ENCODE results near the gene ABHD17C.

The ABHD17C gene

GRCh38 chr15:80673561-80674244, 21.4 kb upstream of the ABHD17C start:
- Mint-ChIP-seq H3K4me3 (no peak overlapping the region), H3K9me3 (no peaks in the 10 kb centered on the region), H3K27ac (no peak overlapping the region), H3K4me1 (ENCODE audit: low read depth in 2 of 2) (no peaks in the 10 kb centered on the region), H3K36me3 (ENCODE audit: insufficient read depth) (no peaks in the 10 kb centered on the region), H3K27me3 (peaks cover 50 to 70% of the 10 kb centered on the region in 2 donors)
- DNase-seq, result no peak
- no peak for ATAC-seq (replicated peaks)

- Mint-ChIP-seq H3K27me3 (peaks cover 45 to 67% of the 10 kb centered on the region in 2 donors), H3K27ac (no peak overlapping the region), H3K4me3 (no peak overlapping the region), H3K36me3 (ENCODE audit: insufficient read depth) (no peaks in the 10 kb centered on the region), H3K4me1 (ENCODE audit: low read depth in 2 of 2) (no peaks in the 10 kb centered on the region), H3K9me3 (no peaks in the 10 kb centered on the region)
- ATAC-seq (replicated peaks), result no peak
- DNase-seq, result no peak
Observed at GRCh38 chr15:80674245-80674614, 20.9 kb upstream of the ABHD17C start.

- Mint-ChIP-seq H3K4me3 (no peak overlapping the region), H3K27ac (no peak overlapping the region), H3K4me1 (ENCODE audit: low read depth in 2 of 2) (peaks cover 4 to 5% of the 10 kb centered on the region in 2 donors), H3K9me3 (no peaks in the 10 kb centered on the region), H3K36me3 (ENCODE audit: insufficient read depth) (no peaks in the 10 kb centered on the region), H3K27me3 (peaks cover 42 to 63% of the 10 kb centered on the region in 2 donors)
- ATAC-seq (replicated peaks) (no peak), DNase-seq (no peak)
Observed at GRCh38 chr15:80677041-80677440, 18.1 kb upstream of the ABHD17C start.

GRCh38 chr15:80679167-80679803, 15.8 kb upstream of the ABHD17C start:
- peaks cover 58 to 76% of the 10 kb centered on the region in 2 donors for H3K27me3 Mint-ChIP-seq
- H3K36me3 Mint-ChIP-seq (ENCODE audit: insufficient read depth), result no peaks in the 10 kb centered on the region
- peaks cover 4 to 5% of the 10 kb centered on the region in 2 donors for H3K4me1 Mint-ChIP-seq (ENCODE audit: low read depth in 2 of 2)
- no peak overlapping the region for H3K4me3 Mint-ChIP-seq
- ATAC-seq (replicated peaks), result peak; percentile 22
- H3K9me3 Mint-ChIP-seq, result peaks cover 0 to 2% of the 10 kb centered on the region in 2 donors
- H3K27ac Mint-ChIP-seq, result no peak overlapping the region
- DNase-seq, result no peak

- H3K4me1 Mint-ChIP-seq (ENCODE audit: low read depth in 2 of 2), result peaks cover 4 to 5% of the 10 kb centered on the region in 2 donors
- H3K9me3 Mint-ChIP-seq, result peaks cover 0 to 2% of the 10 kb centered on the region in 2 donors
- ATAC-seq (replicated peaks) (no peak), DNase-seq (no peak)
- no peak overlapping the region for H3K4me3 Mint-ChIP-seq
- peaks cover 60 to 78% of the 10 kb centered on the region in 2 donors for H3K27me3 Mint-ChIP-seq
- H3K27ac Mint-ChIP-seq, result no peak overlapping the region
- no peaks in the 10 kb centered on the region for H3K36me3 Mint-ChIP-seq (ENCODE audit: insufficient read depth)
Observed at GRCh38 chr15:80679804-80680175, 15.3 kb upstream of the ABHD17C start.

- DNase-seq (no peak), ATAC-seq (replicated peaks) (no peak)
- Mint-ChIP-seq H3K9me3 (peaks cover 0 to 2% of the 10 kb centered on the region in 2 donors), H3K27ac (no peak overlapping the region), H3K27me3 (peaks cover 58 to 67% of the 10 kb centered on the region in 2 donors), H3K4me3 (no peak overlapping the region), H3K36me3 (ENCODE audit: insufficient read depth) (no peaks in the 10 kb centered on the region), H3K4me1 (ENCODE audit: low read depth in 2 of 2) (peaks cover 4 to 5% of the 10 kb centered on the region in 2 donors)
Observed at GRCh38 chr15:80682201-80682600, 12.9 kb upstream of the ABHD17C start.

GRCh38 chr15:80684697-80685096, 10.4 kb upstream of the ABHD17C start:
- H3K4me1 Mint-ChIP-seq (ENCODE audit: low read depth in 2 of 2), result peaks cover under 1% of the 10 kb centered on the region in 2 donors
- peaks cover 47 to 52% of the 10 kb centered on the region in 2 donors for H3K27me3 Mint-ChIP-seq
- no peak overlapping the region for H3K27ac Mint-ChIP-seq
- DNase-seq (no peak), ATAC-seq (replicated peaks) (no peak)
- H3K9me3 Mint-ChIP-seq, result peaks cover 0 to 2% of the 10 kb centered on the region in 2 donors
- H3K4me3 Mint-ChIP-seq, result no peak overlapping the region
- no peaks in the 10 kb centered on the region for H3K36me3 Mint-ChIP-seq (ENCODE audit: insufficient read depth)

- Mint-ChIP-seq H3K4me1 (ENCODE audit: low read depth in 2 of 2) (no peaks in the 10 kb centered on the region), H3K4me3 (no peak overlapping the region), H3K27me3 (peaks cover 40 to 47% of the 10 kb centered on the region in 2 donors), H3K36me3 (ENCODE audit: insufficient read depth) (no peaks in the 10 kb centered on the region), H3K9me3 (peaks cover 0 to 2% of the 10 kb centered on the region in 2 donors), H3K27ac (no peak overlapping the region)
- ATAC-seq (replicated peaks) (no peak), DNase-seq (no peak)
Observed at GRCh38 chr15:80685628-80686027, 9.5 kb upstream of the ABHD17C start.

GRCh38 chr15:80689294-80689693, 5.8 kb upstream of the ABHD17C start:
- Mint-ChIP-seq H3K9me3 (no peaks in the 10 kb centered on the region), H3K27ac (no peak overlapping the region), H3K27me3 (peaks cover 11 to 14% of the 10 kb centered on the region in 2 donors), H3K36me3 (ENCODE audit: insufficient read depth) (no peaks in the 10 kb centered on the region), H3K4me1 (ENCODE audit: low read depth in 2 of 2) (peaks cover 0 to 3% of the 10 kb centered on the region in 2 donors), H3K4me3 (no peak overlapping the region)
- DNase-seq (no peak), ATAC-seq (replicated peaks) (no peak)

GRCh38 chr15:80689716-80690115, 5.4 kb upstream of the ABHD17C start:
- ATAC-seq (replicated peaks) (no peak), DNase-seq (no peak)
- Mint-ChIP-seq H3K4me1 (ENCODE audit: low read depth in 2 of 2) (peaks cover 0 to 5% of the 10 kb centered on the region in 2 donors), H3K9me3 (no peaks in the 10 kb centered on the region), H3K27ac (no peak overlapping the region), H3K27me3 (peaks cover 9 to 12% of the 10 kb centered on the region in 2 donors), H3K36me3 (ENCODE audit: insufficient read depth) (no peaks in the 10 kb centered on the region), H3K4me3 (no peak overlapping the region)

GRCh38 chr15:80691575-80691974, 3.5 kb upstream of the ABHD17C start:
- Mint-ChIP-seq H3K4me1 (ENCODE audit: low read depth in 2 of 2) (peaks cover 5 to 11% of the 10 kb centered on the region in 2 donors), H3K27me3 (no peaks in the 10 kb centered on the region), H3K36me3 (ENCODE audit: insufficient read depth) (no peaks in the 10 kb centered on the region), H3K9me3 (no peaks in the 10 kb centered on the region), H3K27ac (no peak overlapping the region), H3K4me3 (no peak overlapping the region)
- DNase-seq (no peak), ATAC-seq (replicated peaks) (no peak)

GRCh38 chr15:80693682-80694610, 1.2 kb upstream of the ABHD17C start:
- no peaks in the 10 kb centered on the region for H3K9me3 Mint-ChIP-seq
- DNase-seq (peak in 1 of 3 experiments; percentile 5), ATAC-seq (replicated peaks) (peak; percentile 20)
- H3K4me3 Mint-ChIP-seq, result peak overlapping the region; percentile 80 to 89
- H3K4me1 Mint-ChIP-seq (ENCODE audit: low read depth in 2 of 2), result peaks cover 13 to 20% of the 10 kb centered on the region in 2 donors
- no peaks in the 10 kb centered on the region for H3K27me3 Mint-ChIP-seq
- no peaks in the 10 kb centered on the region for H3K36me3 Mint-ChIP-seq (ENCODE audit: insufficient read depth)
- H3K27ac Mint-ChIP-seq, result peak overlapping the region; percentile 87 to 89

- DNase-seq (peak; percentile 13 to 26 (median 23)), ATAC-seq (replicated peaks) (peak; percentile 61)
- no peaks in the 10 kb centered on the region for H3K27me3 Mint-ChIP-seq
- H3K27ac Mint-ChIP-seq, result peak overlapping the region; percentile 87 to 89
- H3K4me1 Mint-ChIP-seq (ENCODE audit: low read depth in 2 of 2), result peaks cover 13 to 26% of the 10 kb centered on the region in 2 donors
- peak overlapping the region; percentile 80 to 89 for H3K4me3 Mint-ChIP-seq
- no peaks in the 10 kb centered on the region for H3K9me3 Mint-ChIP-seq
- no peaks in the 10 kb centered on the region for H3K36me3 Mint-ChIP-seq (ENCODE audit: insufficient read depth)
Observed at GRCh38 chr15:80694611-80695098, 455 bp upstream of the ABHD17C start.

All from effector memory CD8-positive, alpha-beta T cell (primary cell).